GM21723 (cell line): ENCODE results near the gene GARIN3.
"Not testable (repeated sequence)": the region's sequence is repeated elsewhere in the genome, so short reads cannot be mapped to it uniquely, and the experiment has no call there.

Experiments
- ATAC-seq: cut with Tn5 transposase; IDR thresholded peaks from one replicate; pipeline ENCODE4 v1.9.1; 2021; ENCODE audit warnings: mild to moderate bottlenecking, moderate library complexity; ENCODE audit not compliant: unreplicated experiment

Gene GARIN3

DNA sequence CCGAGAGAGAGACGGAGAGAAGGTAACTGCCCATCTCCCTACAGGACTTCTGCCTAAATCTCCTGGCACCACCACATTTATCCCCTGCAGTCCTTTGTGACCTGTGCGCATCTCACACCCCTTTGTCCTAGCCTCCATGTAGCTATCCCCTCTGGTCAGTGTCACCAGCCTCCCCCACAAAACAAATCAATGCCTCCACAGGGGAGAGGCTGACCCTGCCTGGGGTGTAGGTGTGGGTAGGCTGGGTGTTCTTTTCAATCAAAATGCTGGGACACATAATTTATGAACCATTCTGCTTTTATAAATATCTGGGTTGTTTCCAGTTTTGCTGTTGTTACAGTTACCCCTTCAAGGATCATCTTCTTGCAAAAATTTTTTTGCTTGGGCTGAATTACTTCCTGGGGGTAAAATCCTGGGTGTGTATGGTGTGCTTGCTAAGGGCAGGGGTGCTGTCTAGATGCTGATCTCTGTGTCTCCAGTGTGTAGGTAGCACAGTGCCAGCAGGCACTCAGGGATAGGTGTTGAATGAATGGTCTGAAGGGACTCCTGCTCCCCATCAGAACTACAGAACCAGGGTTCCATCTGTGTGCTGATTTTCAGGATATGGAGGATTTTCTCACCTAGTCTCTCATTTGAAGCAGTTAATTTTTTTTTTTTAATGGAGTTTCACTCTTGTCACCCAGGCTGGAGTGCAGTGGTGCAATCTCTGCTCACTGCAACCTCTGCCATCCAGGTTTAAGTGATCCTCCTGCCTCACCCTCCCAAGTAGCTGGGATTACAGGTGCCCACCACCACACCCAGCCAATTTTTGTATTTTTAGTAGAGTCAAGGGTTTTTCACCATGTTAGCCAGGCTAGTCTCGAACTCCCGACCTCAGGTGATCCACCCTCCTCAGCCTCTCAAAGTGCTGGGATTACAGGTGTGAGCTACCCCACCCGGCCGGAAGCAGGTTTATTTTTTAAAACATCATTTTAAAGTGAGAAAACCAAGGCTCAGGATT, at the start of gene GARIN3:
GARIN3 (minus strand) TSS at position 51 of the 1,000 bp plus-strand sequence. CDS start 96 bp downstream, outside the sequence.
- no peak for ATAC-seq

DNA sequence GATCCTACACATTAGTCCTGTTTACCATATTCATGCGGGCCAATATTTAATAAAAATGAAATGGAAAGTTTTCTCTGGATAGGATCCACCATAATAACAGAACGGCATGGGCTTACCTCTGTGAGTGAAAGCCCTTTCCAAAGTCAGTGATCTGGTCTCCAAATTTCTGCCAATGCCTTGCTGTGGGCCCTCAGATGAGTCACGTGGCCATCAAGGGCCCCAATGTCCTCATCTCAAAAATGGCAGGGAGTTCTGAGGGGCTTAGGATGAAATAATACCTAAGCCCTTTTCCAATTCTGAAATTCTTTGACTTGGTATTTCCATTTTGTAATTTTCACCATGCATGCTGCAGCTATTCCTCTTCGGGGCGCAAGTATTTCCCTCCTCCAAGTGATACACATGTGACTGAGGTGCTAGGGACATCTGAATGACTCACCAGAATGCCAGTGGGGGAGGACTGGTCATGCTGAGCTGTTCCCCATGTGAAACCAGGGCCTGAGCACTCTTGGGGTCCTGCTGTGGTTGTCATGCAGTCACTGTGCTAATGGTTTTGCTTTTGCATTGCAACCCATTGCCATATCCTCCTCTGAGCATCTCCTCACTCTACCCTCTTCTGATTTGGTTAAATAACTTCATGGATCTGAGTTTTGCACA, 49.6 kb upstream of the GARIN3 start:
- no peak for ATAC-seq

DNA sequence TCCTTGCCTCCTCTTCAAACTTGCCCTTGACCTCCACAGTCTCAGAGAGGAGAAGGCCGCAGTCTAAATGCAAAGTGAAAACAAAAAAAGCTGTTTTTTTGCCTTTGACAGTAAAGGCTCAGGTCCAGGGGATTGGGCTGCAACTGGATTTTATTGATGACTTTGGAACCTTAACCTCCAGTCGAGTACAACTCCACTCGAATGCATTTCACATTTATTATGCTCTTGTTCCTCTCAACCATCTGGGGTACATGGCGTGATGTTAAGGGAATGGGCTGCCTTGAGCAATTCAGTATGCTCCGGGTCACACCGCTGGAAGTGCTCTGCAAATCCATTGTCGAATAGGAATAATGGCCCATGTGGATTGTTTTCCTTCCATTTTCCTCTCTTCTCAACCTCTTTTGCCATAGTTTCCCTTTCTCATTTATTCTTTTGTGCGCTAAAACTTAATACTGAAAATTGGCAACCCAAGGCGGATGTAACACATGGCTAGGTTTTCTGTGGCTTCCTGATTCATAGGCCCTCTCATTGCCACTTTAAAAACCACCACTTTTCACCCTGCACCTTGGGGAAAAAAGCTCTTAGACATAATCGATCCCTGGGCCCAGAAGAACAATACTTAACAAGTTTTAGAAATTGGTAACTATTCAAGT, 48.9 kb upstream of the GARIN3 start:
- peak; percentile 58 for ATAC-seq

DNA sequence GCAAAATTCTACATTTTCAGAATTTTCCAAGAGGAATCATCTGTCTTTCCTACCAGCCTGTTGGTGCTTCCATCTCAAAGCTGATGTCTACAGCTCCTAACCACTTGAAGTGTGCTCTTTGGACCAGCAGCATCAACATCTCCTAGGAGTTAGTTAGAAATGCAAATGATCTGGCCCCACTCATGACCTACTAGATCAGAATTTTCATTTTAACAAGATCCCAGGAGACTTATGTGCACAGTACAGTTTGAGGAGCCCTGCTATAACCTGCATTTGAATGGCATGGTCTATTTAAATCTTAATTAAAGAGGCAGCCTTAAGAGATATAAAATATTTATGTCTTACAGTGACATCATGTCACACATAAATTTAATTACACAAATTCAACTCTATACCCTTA, 48.4 kb upstream of the GARIN3 start:
- no peak for ATAC-seq

DNA sequence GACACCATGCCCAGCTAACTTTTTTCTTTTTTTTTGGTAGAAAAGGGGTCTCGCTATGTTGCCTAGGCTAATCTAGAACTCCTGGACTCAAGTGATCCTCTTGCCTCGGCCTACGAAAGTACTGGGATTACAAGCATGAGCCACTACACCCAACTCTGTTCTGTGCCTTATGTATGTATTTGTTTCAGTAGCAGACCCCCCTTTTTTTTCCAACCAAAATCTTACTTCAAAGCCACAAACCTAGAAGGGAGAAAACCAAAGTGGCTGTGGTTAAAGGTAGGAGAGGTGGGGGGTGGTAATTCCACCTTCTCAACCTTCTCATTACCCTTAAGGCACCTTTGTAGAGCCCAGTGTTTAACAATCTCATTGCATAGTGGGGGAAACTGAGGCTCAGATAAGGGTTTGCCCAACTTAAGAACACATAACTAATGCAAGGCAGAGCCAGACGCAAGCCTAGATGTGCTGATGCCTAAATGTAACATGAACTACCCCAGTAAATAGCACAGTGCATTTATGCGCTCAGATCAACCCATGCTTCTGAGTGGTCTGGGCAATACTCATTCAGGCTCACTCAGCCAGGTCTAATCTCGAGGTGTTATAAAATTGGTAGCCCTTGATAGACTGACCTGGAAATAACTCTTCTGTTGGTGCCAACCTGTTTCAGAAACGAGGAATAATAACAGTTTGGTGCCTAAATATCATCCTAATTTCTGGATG, 47.6 kb upstream of the GARIN3 start:
- no peak for ATAC-seq

DNA sequence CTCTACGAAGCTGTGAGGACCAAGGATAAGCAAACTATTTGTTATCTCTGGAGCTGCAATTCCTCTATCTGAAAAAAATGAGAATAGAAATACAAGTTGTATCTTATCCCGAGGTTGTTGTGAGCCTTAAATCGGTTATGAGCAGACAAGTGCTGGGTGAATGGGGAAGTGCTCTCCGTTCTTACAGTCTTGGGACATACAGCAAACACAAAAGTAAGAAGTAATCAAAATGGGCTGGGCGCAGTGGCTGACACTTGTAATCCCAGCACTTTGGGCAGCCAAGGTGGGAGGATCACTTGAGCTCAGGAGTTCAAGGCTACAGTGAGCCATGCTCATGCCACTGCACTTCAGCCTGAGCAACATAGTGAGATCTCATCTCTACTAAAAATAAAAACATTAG, 46.2 kb upstream of the GARIN3 start:
- ATAC-seq, result no peak

DNA sequence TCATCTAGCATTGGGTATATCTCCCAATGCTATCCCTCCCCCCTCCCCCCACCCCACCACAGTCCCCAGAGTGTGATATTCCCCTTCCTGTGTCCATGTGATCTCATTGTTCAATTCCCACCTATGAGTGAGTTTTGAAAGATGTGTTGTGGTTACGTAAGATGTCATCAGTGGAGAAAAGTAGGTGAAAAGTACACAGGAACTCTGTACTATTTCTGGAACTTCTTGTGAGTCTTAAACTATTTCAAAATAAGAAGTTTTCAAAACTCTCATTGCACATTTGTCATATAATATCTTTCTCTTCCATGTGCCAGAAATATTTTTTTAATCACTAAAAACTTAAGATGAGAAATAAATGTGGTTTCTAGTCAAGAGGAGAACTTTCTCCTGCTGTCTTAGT, 44.6 kb upstream of the GARIN3 start:
- ATAC-seq, result not testable (repeated sequence)

DNA sequence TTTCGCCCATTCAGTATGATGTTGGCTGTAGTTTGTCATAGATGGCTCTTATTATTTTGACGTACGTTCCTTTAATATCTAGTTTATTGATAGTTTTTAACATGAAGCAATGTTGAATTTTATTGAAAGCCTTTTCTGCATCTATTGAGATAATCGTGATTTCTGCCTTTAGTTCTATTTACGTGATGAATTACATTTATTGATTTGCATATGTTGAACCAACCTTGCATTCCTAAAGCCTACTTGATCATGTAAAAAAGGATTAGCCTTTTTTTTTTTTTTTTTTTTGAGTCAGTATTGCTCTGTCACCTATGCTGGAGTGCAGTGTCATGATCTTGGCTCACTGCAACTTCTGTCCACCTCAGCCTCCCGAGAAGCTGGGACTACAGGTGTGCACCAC, 39.6 kb upstream of the GARIN3 start:
- ATAC-seq, result no peak

DNA sequence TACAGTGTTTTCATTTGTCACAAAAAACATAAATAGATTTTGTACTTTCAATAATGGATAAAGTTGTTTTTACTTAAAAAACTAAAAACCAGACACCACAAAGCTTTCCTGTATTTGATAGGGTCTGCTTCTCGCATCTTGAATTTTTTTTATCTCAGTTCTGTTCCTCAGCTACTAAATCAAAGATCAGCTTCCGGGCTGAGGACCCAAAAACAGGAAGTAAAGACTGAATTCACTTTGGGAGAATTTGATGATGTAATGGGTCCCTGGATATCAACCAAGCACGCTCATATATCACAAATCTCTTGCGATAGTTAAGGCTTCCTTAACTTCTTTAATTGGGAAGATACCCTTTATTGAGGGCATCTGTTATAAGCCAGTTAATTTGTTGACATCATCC, 38.7 kb upstream of the GARIN3 start:
- ATAC-seq, result no peak

DNA sequence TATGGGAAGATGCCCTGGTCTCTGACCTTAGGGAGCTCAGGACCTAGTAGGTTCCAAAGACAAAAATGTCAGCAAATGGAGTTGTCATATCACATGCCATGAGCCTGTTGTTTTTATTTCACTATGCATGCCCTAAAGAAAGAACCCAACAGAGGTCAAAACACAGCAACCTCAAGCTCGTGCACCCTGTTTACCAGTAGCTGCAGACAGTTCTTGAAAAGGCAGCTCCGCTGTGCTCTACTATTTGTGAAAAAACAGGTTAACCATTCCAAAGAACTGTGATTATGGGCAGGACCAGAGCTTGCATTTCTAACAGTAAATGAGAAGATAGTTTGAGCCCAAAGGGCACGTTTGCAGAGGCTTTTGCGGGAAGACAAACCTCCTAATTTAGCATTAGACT, 37.4 kb upstream of the GARIN3 start:
- ATAC-seq, result no peak

DNA sequence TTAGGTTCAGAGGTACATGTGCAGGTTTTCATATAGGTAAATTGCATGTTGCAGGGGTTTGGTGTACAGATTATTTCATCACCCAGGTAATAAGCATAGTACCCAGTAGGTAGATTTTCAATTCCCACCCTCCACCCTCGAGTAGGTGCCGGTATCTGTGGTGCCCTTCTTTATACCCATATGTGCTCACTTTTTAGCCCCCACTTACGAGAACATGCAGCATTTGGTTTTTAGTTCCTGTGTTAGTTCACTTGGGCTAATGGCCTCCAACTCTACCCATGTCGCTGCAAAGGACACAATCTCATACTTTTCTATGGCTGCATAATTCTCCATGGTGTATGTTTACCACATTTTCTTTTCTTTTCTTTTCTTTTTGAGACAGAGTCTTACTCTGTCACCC, 35.8 kb upstream of the GARIN3 start:
- no peak for ATAC-seq

DNA sequence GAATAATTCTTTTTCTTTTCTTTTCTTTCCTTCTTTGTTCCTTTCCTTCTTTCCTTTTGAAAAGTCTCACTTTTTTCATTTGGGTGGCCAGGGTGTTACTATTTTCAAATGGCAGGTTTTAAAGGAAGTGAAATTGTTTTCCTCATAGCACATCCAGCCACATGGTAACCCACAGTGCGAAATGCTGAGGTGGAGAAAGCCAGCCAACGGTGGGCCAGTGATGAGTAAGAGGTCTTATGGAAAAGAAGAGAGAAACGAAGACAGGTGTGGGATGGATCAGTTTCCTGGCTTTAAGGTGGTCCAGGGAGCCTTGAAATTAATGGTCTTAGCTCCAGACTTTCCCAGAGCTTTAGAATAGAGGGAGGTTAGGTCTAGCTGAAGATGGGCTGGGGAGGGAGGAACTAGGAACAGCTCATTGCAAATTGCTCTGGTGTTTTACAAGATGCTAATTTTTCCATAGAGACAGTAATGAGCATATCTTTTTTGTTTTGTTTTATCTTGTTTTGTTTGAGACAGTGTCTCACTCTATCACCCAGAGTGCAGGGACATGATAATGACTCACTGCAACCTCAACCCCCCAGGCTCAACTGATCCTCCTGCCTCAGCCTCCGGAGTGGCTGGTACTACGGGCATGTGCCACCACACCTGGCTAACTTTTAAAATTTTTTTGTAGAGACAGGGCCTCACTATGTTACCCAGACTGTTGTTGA, 32.4 kb upstream of the GARIN3 start:
- no peak for ATAC-seq

DNA sequence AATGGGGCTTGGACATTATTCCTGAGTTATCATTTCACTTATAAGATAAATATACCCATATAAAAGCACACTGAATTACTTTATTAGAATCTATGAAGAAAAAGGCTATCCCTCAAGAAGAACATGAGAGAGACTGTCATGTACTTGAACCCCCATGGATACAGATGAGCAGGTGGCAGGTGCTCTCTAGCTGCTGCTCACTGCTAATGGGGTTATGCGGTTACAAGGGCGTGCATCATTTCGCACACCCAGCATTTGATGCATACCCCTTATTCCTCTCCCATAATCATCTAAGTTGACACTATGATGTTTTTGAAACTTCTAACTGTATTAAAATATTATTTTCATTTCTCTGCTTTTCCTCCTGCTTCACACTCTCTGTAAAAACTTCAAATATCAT, 31.0 kb upstream of the GARIN3 start:
- no peak for ATAC-seq

DNA sequence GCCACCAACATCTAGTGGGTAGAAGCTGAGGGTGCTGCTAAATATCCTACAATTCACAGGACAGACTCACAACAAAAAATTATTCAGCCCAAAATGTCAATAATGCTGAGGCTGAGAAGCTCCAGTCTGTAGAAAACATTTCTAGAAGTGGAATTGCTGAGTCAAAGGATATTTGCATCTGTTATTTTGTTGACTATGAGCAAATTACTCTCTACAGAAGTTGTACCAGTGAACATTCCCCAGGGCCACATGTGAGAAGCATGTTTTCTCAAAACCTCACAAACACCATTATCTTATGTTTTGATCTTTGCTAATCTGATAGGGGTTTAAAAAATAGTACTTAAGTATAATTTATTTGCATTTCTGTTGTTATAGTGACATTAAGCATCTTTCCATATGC, 30.0 kb upstream of the GARIN3 start:
- no peak for ATAC-seq

DNA sequence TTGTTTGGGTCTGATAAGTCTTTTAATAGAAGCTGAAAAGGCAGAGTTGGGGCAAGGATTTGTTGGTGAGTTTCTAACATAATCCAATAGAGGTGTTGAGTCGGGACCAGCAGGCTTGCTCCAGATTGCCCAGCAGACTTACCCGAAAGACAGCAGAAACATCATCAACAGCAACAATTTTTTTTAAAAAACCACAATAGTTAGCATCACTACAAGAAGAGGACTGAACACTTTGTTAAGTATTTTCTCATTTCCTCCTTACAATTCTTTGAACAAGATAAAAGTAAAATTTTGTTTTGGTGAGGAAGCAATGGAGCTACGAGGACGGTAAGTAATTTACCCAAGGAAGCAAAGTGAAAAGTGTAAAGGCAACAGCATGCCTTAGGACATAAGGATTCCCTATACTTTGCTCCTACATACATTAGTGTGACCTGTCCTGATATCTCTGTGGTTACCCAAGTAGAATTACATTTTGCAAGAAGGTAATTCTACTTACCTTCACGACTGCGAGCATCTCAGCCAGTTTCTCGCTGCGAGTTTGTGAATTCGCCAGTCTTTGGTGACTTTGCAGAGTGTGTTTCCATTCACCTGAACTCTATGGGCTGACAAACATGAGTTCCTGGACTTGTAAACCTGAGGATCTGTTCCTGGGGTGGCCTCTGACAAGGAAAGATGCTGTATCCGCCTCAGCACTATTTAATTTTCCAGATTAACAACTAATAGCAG, 27.8 kb upstream of the GARIN3 start:
- no peak for ATAC-seq

DNA sequence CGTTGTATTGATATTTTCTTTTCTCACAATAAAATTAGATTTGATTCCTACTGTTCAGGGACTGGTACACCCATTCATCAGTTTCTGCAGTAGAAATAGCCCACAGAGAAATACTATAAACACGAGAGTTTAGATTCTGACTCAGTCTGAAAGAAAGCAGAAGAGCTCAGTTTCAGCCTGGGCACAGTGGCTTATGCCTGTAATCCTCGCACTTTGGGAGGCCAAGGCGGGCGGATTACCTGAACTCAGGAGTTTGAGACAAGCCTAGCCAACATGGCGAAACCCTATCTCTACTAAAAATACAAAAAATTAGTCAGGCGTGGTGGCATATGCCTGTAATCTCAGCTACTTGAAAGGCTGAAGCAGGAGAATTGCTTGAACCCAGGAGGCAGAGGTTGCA, 23.2 kb upstream of the GARIN3 start:
- ATAC-seq, result peak; percentile 93

DNA sequence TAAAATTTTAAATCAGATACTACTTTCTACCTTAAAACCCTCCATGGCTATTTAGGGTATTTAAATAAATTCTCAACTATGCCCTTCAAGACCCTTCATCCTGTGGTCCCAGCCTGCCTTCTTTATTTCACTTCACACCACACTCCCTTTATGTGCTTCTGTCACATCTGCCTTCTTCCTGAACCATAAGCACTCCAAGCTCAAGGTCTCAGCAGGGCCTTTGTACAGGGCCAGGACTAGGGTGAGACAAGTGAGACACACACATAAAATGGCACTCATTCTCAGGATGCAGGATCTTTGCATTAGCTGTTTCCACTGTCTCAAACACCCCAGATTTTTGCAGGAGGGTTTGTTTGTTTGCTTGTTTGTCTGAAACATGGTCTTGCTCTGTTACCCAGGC, 22.2 kb upstream of the GARIN3 start:
- no peak for ATAC-seq

DNA sequence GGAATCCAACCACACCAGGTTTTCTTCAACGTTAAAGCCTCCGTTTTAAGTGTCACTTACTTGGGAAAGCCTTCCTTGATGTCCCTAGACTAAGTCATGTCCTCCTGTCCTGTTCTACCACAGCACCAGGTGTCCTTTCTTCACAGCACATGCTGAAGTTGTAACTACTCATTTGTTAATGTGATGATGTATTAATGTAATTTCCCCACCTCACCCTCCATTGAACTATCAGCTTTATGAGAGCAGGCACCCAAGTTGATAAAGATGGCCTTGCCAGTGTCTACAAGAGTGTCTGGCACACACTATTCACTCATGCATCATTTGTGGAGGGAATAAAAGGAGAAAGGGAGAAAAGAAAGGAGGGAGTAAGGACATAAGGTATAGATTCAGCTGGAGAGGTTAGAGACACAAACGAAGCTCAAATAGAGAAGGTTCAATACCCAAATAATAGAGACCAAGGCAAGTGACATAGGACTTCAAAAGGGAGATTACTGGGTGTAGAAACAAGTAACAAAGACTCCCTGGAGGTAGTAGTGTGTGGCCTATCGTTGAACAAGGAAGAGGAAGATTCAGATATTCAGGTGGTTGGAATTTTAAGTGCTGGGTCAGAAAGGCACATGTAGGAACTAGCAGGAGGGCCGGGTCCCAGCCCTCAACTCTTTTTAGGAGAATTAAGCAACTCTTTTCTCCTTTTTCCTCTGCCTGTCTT, 21.1 kb upstream of the GARIN3 start:
- ATAC-seq, result no peak
